GM21381 (cell line): ENCODE results near the gene SWI5.

Experiments used
- ATAC-seq: cut with Tn5 transposase; IDR thresholded peaks from one replicate; pipeline ENCODE4 v1.9.1; 2021; ENCODE audit warnings: mild to moderate bottlenecking, moderate library complexity; ENCODE audit not compliant: unreplicated experiment

Gene SWI5

GRCh38 chr9:128251732-128252100, 24.4 kb upstream of the SWI5 start:
- ATAC-seq = no peak

GRCh38 chr9:128252317-128253139, 23.5 kb upstream of the SWI5 start:
- no peak for ATAC-seq

GRCh38 chr9:128253140-128253990, 22.7 kb upstream of the SWI5 start:
- ATAC-seq = no peak

- no peak for ATAC-seq
These were observed 22.1 kb upstream of the SWI5 start for GRCh38 chr9:128253991-128254346.

GRCh38 chr9:128254362-128254761, 21.7 kb upstream of the SWI5 start:
- no peak for ATAC-seq

GRCh38 chr9:128254855-128255759, 21.0 kb upstream of the SWI5 start:
- ATAC-seq = no peak

GRCh38 chr9:128257086-128257825, 18.8 kb upstream of the SWI5 start:
- no peak for ATAC-seq

- ATAC-seq = no peak
These were observed 18.2 kb upstream of the SWI5 start for GRCh38 chr9:128257907-128258306.

GRCh38 chr9:128258326-128258725, 17.8 kb upstream of the SWI5 start:
- no peak for ATAC-seq

- ATAC-seq = no peak
These were observed 16.9 kb upstream of the SWI5 start for GRCh38 chr9:128259156-128259555.

GRCh38 chr9:128260340-128260739, 15.7 kb upstream of the SWI5 start:
- ATAC-seq = no peak

GRCh38 chr9:128262687-128263086, 13.4 kb upstream of the SWI5 start:
- ATAC-seq = no peak

GRCh38 chr9:128265348-128265847, 10.7 kb upstream of the SWI5 start:
- no peak for ATAC-seq

- no peak for ATAC-seq
These were observed 9.0 kb upstream of the SWI5 start for GRCh38 chr9:128266868-128267590.

GRCh38 chr9:128271112-128271511, 5.0 kb upstream of the SWI5 start:
- no peak for ATAC-seq

GRCh38 chr9:128271512-128271911, 4.6 kb upstream of the SWI5 start:
- no peak for ATAC-seq

GRCh38 chr9:128274245-128274644, 1.8 kb upstream of the SWI5 start:
- no peak for ATAC-seq

GRCh38 chr9:128275198-128276007, 673 bp upstream of the SWI5 start, which contains the start of gene GOLGA2:
Gene GOLGA2, minus strand, starts transcription at chr9:128276007. Its CDS starts 31 bp downstream, at chr9:128275976.
- peak; percentile 40 for ATAC-seq
